ENCODE measurements around the gene DNAJB5. TPM values are rescaled to one million over a fixed set of nuclear protein-coding genes. Genes with fewer than 3 reads are reported as not detected.

DNAJB5 gene
- total and polyA plus RNA-seq, 4 donors: 16.9 to 54.6 (median 36.0) TPM

DNA sequence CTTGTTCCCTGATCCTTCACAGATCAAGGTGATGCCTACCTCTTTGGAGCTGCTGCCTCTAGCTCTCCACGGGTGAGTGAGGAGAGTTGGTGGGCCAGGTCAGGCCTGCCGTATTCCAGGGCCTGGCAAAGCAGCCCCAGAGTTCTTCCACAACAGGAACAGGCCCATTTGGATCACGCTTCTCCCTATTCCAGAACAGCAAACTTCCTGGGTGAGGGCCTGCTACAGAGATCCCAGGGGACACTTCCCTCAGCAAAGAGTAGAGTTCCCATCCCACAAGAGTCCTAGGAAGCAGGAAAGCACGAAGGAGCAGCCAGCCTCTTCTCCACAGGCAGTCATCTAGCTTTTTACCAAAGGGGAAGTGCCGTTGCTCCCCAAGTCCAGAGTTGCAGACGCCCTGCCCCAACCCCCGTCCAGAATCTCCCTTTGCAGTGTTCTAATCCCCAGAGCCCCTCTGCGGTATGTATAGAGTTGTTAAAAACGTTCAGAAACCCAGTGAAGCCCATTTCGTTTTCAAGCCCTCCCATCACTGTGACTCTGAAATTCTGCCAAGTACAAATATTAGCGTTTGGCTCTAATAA lies 9.3 kb upstream of the DNAJB5 start:
- Histone ChIP-seq H3K27ac (ENCODE audit: low read depth, low read length) (no peak overlapping the region), H3K4me3 (ENCODE audit: low read depth, low read length) (no peak overlapping the region), H3K36me3 (ENCODE audit: control insufficient read depth, insufficient read depth, low read length) (peaks cover 29% of the 10 kb centered on the region), H3K27me3 (ENCODE audit: control insufficient read depth, insufficient read depth, low read length) (no peaks in the 10 kb centered on the region), H3K4me1 (ENCODE audit: control insufficient read depth, insufficient read depth, low read length) (peaks cover 9% of the 10 kb centered on the region), H3K9me3 (ENCODE audit: control insufficient read depth, insufficient read depth, low read length) (no peaks in the 10 kb centered on the region)
- DNase-seq (ENCODE audit: low read depth in 4 of 6, low spot score in 6 of 6): no peak
- 87% methylated on average over 7 of the region's 11 CpGs for WGBS (ENCODE audit: insufficient coverage)

DNA sequence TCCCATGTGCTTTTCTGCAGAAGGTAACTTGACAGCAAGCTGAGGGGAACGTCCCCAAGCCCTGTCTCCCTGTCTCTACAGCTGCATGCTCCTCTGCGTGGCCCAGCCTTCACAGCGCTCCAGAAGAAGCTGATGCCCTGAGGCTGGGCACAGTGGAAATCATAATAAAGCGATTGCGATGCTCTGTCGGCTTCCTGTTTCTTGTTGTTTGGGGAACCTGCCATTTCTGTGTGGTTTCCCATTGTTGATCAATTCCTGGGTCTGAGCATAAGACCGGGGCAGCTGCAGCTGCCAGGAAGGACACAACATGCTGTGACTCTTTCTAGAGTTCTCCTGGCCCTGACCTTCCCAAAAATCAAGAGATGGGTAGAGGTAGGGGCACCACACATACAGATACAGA lies 7.2 kb upstream of the DNAJB5 start:
- Histone ChIP-seq H3K27me3 (ENCODE audit: control insufficient read depth, insufficient read depth, low read length) (no peaks in the 10 kb centered on the region), H3K27ac (ENCODE audit: low read depth, low read length) (no peak overlapping the region), H3K4me3 (ENCODE audit: low read depth, low read length) (no peak overlapping the region), H3K9me3 (ENCODE audit: control insufficient read depth, insufficient read depth, low read length) (no peaks in the 10 kb centered on the region), H3K4me1 (ENCODE audit: control insufficient read depth, insufficient read depth, low read length) (peaks cover 27% of the 10 kb centered on the region), H3K36me3 (ENCODE audit: control insufficient read depth, insufficient read depth, low read length) (peaks cover 15% of the 10 kb centered on the region)
- DNase-seq (ENCODE audit: low read depth in 4 of 6, low spot score in 6 of 6): no peak
- 91% methylated on average over 6 of the region's 7 CpGs for WGBS (ENCODE audit: insufficient coverage)

DNA sequence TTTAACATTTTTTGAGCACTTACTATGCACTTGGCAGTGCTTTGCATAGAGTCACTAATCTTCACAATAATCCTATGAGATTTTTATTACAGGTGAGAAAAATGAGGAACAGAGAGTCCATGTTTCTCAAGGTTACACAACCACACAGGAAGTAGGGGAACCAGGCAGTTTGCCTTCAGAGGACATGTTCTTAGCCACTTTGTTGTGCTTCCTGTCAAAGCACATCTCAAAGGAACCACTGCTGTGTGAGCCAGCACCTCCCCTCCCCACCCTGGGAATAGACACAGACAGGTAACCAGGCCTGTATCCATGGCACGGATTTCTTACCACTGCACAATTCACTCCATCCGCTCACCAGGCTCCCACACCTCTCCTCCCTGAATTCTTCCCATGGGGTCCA lies 6.3 kb upstream of the DNAJB5 start:
- Histone ChIP-seq H3K9me3 (ENCODE audit: control insufficient read depth, insufficient read depth, low read length) (no peaks in the 10 kb centered on the region), H3K4me3 (ENCODE audit: low read depth, low read length) (no peak overlapping the region), H3K4me1 (ENCODE audit: control insufficient read depth, insufficient read depth, low read length) (peaks cover 26% of the 10 kb centered on the region), H3K27me3 (ENCODE audit: control insufficient read depth, insufficient read depth, low read length) (no peaks in the 10 kb centered on the region), H3K27ac (ENCODE audit: low read depth, low read length) (no peak overlapping the region), H3K36me3 (ENCODE audit: control insufficient read depth, insufficient read depth, low read length) (peaks cover 7% of the 10 kb centered on the region)
- no peak for DNase-seq (ENCODE audit: low read depth in 4 of 6, low spot score in 6 of 6)
- WGBS (ENCODE audit: insufficient coverage): 67% methylated on average over 2 of the region's 2 CpGs

DNA sequence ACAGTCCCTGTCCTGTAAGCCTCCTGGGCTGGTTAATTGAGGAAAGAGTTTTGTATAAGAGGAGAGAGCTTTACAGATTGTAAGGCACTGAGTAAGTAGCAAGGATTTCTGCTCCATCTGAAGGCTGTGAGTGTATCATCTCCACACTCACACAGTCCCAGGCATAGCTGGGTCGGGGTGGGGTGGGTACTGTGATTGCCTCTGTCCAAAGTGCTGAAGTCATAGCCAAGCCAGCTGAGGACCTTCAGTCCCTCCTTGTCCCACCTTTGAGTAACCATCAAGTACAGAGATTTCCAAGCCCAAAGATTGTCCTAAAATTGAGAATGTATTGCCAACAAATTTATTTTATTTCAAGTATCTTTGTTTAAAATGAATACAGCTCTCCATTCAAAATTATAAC lies 5.5 kb upstream of the DNAJB5 start:
- Histone ChIP-seq H3K27ac (ENCODE audit: low read depth, low read length) (no peak overlapping the region), H3K27me3 (ENCODE audit: control insufficient read depth, insufficient read depth, low read length) (no peaks in the 10 kb centered on the region), H3K9me3 (ENCODE audit: control insufficient read depth, insufficient read depth, low read length) (no peaks in the 10 kb centered on the region), H3K36me3 (ENCODE audit: control insufficient read depth, insufficient read depth, low read length) (peaks cover 6% of the 10 kb centered on the region), H3K4me3 (ENCODE audit: low read depth, low read length) (no peak overlapping the region), H3K4me1 (ENCODE audit: control insufficient read depth, insufficient read depth, low read length) (peaks cover 33% of the 10 kb centered on the region)
- no CpG with 5 or more reads among the region's 1 CpG for WGBS (ENCODE audit: insufficient coverage)
- DNase-seq (ENCODE audit: low read depth in 4 of 6, low spot score in 6 of 6): peak in 1 of 6 donors; percentile 68

DNA sequence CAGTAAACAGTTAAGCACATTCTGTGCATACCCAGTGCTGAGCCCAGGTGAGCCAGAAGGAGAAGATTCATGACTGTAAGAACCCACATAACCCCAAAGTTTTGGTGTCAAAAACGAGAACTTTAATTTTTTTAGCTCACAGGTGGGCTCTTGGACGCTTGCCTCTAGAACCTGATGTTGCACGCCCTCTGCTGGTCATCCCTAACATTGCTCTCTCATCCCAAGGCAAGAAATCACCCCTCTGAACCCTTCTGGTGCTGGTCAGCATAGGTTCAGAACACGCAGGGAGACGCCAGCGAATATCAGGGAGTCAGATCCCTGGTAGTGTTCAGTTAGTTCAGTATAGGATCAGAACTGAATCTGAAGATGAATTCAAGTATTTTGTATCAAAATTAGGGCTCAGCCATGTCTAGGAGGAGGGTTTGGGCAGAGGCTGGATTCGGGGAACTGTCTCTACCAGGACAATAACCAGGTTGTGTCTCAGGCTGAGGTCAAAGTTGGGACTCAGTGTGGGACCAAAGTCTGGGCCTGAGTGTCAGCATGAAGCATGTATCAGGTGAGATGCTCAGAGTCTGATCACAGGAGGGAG lies 4.1 kb upstream of the DNAJB5 start:
- peaks cover 2% of the 10 kb centered on the region for H3K36me3 ChIP-seq (ENCODE audit: control insufficient read depth, insufficient read depth, low read length)
- H3K4me3 ChIP-seq (ENCODE audit: low read depth, low read length): no peak overlapping the region
- H3K27me3 ChIP-seq (ENCODE audit: control insufficient read depth, insufficient read depth, low read length): no peaks in the 10 kb centered on the region
- DNase-seq (ENCODE audit: low read depth in 4 of 6, low spot score in 6 of 6): peak in 3 of 6 donors; percentile 65 to 92 (median 81)
- 20% methylated on average over 7 of the region's 7 CpGs for WGBS (ENCODE audit: insufficient coverage)
- H3K4me1 ChIP-seq (ENCODE audit: control insufficient read depth, insufficient read depth, low read length): peaks cover 38% of the 10 kb centered on the region
- no peak overlapping the region for H3K27ac ChIP-seq (ENCODE audit: low read depth, low read length)
- H3K9me3 ChIP-seq (ENCODE audit: control insufficient read depth, insufficient read depth, low read length): no peaks in the 10 kb centered on the region

DNA sequence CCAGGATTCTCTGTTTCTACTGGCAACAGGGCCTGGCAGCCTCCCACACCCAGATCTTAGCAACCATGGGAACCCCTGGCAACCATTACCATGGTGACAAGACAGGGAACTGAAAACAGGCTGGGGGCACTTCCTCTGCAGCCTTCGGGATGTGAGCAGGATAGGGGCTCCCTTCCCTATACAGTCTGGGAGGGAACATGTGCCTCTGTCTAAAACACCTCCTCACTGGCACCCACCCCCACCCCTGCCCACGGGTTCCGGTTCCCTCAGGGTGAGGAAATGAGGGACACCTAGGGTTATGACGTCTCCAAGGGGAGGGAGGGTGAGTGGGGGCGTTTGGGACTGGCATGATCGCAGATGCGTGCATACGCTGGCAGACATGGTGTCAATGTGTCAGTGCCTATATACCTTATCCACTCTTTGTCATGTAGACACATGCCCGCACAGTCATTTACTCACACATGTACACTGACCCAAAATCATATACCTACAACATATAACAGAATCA lies 3.0 kb upstream of the DNAJB5 start:
- Histone ChIP-seq H3K27ac (ENCODE audit: low read depth, low read length) (peak overlapping the region; percentile 29), H3K4me1 (ENCODE audit: control insufficient read depth, insufficient read depth, low read length) (peaks cover 50% of the 10 kb centered on the region)

DNA sequence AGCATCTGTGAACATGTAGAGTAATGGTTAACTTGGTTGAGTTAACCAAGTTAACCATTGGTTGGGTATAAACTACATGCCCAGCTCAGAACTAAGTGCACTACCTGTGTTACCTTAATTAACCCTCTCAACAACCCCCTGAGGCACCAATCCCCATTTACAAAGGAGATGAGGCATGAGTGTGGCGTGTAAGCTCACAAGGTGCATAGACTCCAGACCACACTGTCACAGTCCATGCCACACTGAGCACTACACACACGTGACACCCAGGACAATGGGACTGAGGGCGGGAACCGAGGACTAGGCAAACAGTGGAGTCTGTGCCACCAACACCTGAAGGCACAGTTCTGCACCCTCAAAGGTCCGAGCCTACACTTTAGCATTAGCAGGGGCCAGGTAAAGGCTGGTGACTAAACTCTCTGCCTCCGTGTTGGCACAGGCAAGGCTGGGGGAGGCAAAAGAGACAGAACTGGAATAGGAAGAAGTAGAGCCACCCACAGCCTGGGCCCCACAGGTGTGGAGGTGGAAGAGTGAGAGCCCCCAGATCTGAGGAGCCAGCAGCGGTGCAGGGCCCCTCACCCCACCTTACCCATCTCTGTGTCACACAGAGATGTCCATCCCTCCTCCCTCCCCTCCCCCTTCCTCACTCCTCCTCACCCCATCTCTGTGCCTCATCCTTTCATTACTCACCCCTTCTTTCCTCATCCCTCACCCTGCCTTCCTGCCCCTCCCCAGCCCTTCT lies 2.2 kb upstream of the DNAJB5 start:
- no peaks in the 10 kb centered on the region for H3K27me3 ChIP-seq (ENCODE audit: control insufficient read depth, insufficient read depth, low read length)
- no peak for DNase-seq (ENCODE audit: low read depth in 4 of 6, low spot score in 6 of 6)
- WGBS (ENCODE audit: insufficient coverage): 65% methylated on average over 6 of the region's 7 CpGs
- H3K9me3 ChIP-seq (ENCODE audit: control insufficient read depth, insufficient read depth, low read length): no peaks in the 10 kb centered on the region
- peaks cover 13% of the 10 kb centered on the region for H3K36me3 ChIP-seq (ENCODE audit: control insufficient read depth, insufficient read depth, low read length)
- H3K4me3 ChIP-seq (ENCODE audit: low read depth, low read length): no peak overlapping the region
- no peak overlapping the region for H3K27ac ChIP-seq (ENCODE audit: low read depth, low read length)
- peaks cover 57% of the 10 kb centered on the region for H3K4me1 ChIP-seq (ENCODE audit: control insufficient read depth, insufficient read depth, low read length)

More for the DNA sequence above, 3.0 kb upstream of the DNAJB5 start:
- DNase-seq (ENCODE audit: low read depth in 4 of 6, low spot score in 6 of 6): peak in 5 of 6 donors; percentile 82 to 97 (median 85)
- H3K9me3 ChIP-seq (ENCODE audit: control insufficient read depth, insufficient read depth, low read length): no peaks in the 10 kb centered on the region
- H3K36me3 ChIP-seq (ENCODE audit: control insufficient read depth, insufficient read depth, low read length): peaks cover 8% of the 10 kb centered on the region
- no peaks in the 10 kb centered on the region for H3K27me3 ChIP-seq (ENCODE audit: control insufficient read depth, insufficient read depth, low read length)
- 18% methylated on average over 2 of the region's 9 CpGs for WGBS (ENCODE audit: insufficient coverage)
- H3K4me3 ChIP-seq (ENCODE audit: low read depth, low read length): no peak overlapping the region

DNA sequence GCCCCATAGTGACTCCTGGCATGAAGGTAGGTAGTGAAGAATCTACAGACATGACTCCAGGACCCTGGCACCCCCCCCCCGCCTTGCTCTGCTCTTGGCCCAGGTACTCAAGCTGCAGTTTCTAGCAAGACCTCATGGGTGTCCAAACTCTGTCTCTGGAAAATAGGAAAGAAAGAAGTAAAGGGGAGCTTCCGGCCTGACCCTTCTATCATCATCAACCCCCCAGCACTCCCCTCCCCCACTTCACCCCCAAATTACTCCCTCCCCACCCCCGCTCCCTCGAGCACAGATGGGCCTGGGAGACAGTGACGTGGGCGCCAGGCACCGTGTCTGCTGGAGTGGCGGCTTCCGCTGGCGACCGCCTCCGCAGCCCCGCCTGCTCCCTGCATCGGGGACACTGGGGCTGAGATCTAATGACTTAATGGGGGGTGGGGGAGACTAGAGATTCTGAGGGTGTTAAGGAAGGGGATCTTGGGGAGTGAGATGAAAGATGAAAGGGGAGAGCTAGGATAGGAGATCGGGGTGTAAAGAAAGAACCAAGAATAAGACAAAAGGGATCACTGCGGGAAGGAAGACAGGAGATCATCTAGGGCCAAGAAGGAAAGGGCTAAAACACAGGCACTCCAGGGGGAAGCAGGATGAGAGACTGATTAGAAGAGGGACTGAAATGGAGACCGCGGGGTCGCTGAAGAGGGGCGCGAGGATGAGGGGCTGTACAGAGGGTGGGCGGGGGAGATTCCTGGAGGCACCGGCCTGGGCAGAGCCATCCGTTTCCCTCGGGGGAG lies 1.1 kb upstream of the DNAJB5 start:
- DNase-seq (ENCODE audit: low read depth in 4 of 6, low spot score in 6 of 6): peak in 3 of 6 donors; percentile 41 to 81 (median 81)
- H3K27ac ChIP-seq (ENCODE audit: low read depth, low read length): peak overlapping the region; percentile 92
- no peaks in the 10 kb centered on the region for H3K27me3 ChIP-seq (ENCODE audit: control insufficient read depth, insufficient read depth, low read length)
- peaks cover 20% of the 10 kb centered on the region for H3K36me3 ChIP-seq (ENCODE audit: control insufficient read depth, insufficient read depth, low read length)
- no peaks in the 10 kb centered on the region for H3K9me3 ChIP-seq (ENCODE audit: control insufficient read depth, insufficient read depth, low read length)
- 3% methylated on average over 22 of the region's 25 CpGs for WGBS (ENCODE audit: insufficient coverage)
- peaks cover 68% of the 10 kb centered on the region for H3K4me1 ChIP-seq (ENCODE audit: control insufficient read depth, insufficient read depth, low read length)
- H3K4me3 ChIP-seq (ENCODE audit: low read depth, low read length): peak overlapping the region; percentile 67

DNA sequence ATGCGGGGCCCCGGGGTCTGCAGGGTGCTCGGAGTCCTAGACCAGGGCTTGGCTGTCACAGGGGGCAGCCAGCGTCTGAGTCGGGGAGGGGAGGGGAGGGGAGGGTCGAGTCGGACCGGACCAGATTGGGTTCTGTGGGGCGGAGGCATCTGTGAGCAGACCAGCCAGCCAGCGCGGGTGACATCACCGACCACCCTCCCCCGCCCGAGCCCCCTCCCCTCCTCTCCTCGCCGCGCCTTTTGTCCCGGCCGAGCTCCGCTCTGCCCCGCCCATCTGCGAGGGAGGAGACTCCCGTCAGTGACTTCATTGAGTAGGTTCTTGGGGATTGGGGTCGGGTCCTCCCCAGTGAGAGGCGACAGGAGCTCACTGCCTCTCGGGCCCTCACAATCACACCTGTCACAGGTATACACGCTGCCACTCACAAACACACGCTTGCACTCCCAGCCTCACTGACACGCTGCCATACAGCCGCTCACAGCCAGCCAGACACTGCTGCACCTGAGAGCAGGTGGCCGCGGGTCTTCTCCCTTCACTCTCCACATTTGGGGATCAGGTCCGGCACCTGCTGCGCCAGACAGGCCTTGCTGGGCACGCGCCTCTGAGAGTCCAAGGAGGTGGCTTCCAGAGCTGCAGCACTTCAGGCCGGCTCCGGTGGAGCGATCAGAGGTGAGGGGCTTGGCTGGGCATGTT lies 546 bp downstream of the DNAJB5 start:
- WGBS (ENCODE audit: insufficient coverage): 5% methylated on average over 22 of the region's 39 CpGs
- Histone ChIP-seq H3K9me3 (ENCODE audit: control insufficient read depth, insufficient read depth, low read length) (no peaks in the 10 kb centered on the region), H3K4me1 (ENCODE audit: control insufficient read depth, insufficient read depth, low read length) (peaks cover 85% of the 10 kb centered on the region), H3K4me3 (ENCODE audit: low read depth, low read length) (peak overlapping the region; percentile 83), H3K27me3 (ENCODE audit: control insufficient read depth, insufficient read depth, low read length) (no peaks in the 10 kb centered on the region), H3K36me3 (ENCODE audit: control insufficient read depth, insufficient read depth, low read length) (peaks cover 34% of the 10 kb centered on the region), H3K27ac (ENCODE audit: low read depth, low read length) (peak overlapping the region; percentile 90)
- DNase-seq (ENCODE audit: low read depth in 4 of 6, low spot score in 6 of 6): peak; percentile 40 to 96 (median 71)
